Measurements from ENCODE around the gene MALRD1.

Gene MALRD1

GRCh38 chr10:19373988-19374387, 325.4 kb downstream of the MALRD1 start:
- Mint-ChIP-seq H3K4me1 (ENCODE audit: low read depth in 2 of 2) (no peaks in the 10 kb centered on the region), H3K36me3 (ENCODE audit: insufficient read depth) (no peaks in the 10 kb centered on the region), H3K9me3 (peaks cover 5 to 7% of the 10 kb centered on the region in 2 donors), H3K27ac (no peak overlapping the region), H3K4me3 (no peak overlapping the region), H3K27me3 (no peaks in the 10 kb centered on the region)
- no peak for DNase-seq
- no peak for ATAC-seq (replicated peaks)

- Mint-ChIP-seq H3K36me3 (ENCODE audit: insufficient read depth) (no peaks in the 10 kb centered on the region), H3K4me3 (no peak overlapping the region), H3K4me1 (ENCODE audit: low read depth in 2 of 2) (no peaks in the 10 kb centered on the region), H3K27me3 (no peaks in the 10 kb centered on the region), H3K27ac (no peak overlapping the region), H3K9me3 (peaks cover 5 to 8% of the 10 kb centered on the region in 2 donors)
- ATAC-seq (replicated peaks), result no peak
- no peak for DNase-seq
Measured at GRCh38 chr10:19385846-19386450, 337.3 kb downstream of the MALRD1 start.

GRCh38 chr10:19408924-19409323, 360.3 kb downstream of the MALRD1 start:
- DNase-seq (no peak), ATAC-seq (replicated peaks) (no peak)
- Mint-ChIP-seq H3K9me3 (peaks cover 6 to 8% of the 10 kb centered on the region in 2 donors), H3K4me1 (ENCODE audit: low read depth in 2 of 2) (no peaks in the 10 kb centered on the region), H3K27me3 (no peaks in the 10 kb centered on the region), H3K4me3 (no peak overlapping the region), H3K36me3 (ENCODE audit: insufficient read depth) (no peaks in the 10 kb centered on the region), H3K27ac (no peak overlapping the region)

GRCh38 chr10:19411119-19411518, 362.5 kb downstream of the MALRD1 start:
- DNase-seq (no peak), ATAC-seq (replicated peaks) (no peak)
- no peak overlapping the region for H3K4me3 Mint-ChIP-seq
- H3K27ac Mint-ChIP-seq, result no peak overlapping the region
- no peaks in the 10 kb centered on the region for H3K4me1 Mint-ChIP-seq (ENCODE audit: low read depth in 2 of 2)
- peaks cover 8 to 10% of the 10 kb centered on the region in 2 donors for H3K9me3 Mint-ChIP-seq
- no peaks in the 10 kb centered on the region for H3K36me3 Mint-ChIP-seq (ENCODE audit: insufficient read depth)
- H3K27me3 Mint-ChIP-seq, result no peaks in the 10 kb centered on the region

GRCh38 chr10:19412531-19412930, 363.9 kb downstream of the MALRD1 start:
- Mint-ChIP-seq H3K4me3 (no peak overlapping the region), H3K27ac (no peak overlapping the region), H3K27me3 (no peaks in the 10 kb centered on the region), H3K4me1 (ENCODE audit: low read depth in 2 of 2) (no peaks in the 10 kb centered on the region), H3K9me3 (peaks cover 7 to 20% of the 10 kb centered on the region in 2 donors), H3K36me3 (ENCODE audit: insufficient read depth) (no peaks in the 10 kb centered on the region)
- ATAC-seq (replicated peaks), result no peak
- no peak for DNase-seq

GRCh38 chr10:19416164-19416563, 367.6 kb downstream of the MALRD1 start:
- ATAC-seq (replicated peaks) (no peak), DNase-seq (no peak)
- no peaks in the 10 kb centered on the region for H3K27me3 Mint-ChIP-seq
- H3K27ac Mint-ChIP-seq, result no peak overlapping the region
- H3K36me3 Mint-ChIP-seq (ENCODE audit: insufficient read depth), result no peaks in the 10 kb centered on the region
- no peaks in the 10 kb centered on the region for H3K4me1 Mint-ChIP-seq (ENCODE audit: low read depth in 2 of 2)
- H3K9me3 Mint-ChIP-seq, result peaks cover 7 to 20% of the 10 kb centered on the region in 2 donors
- H3K4me3 Mint-ChIP-seq, result no peak overlapping the region

- Mint-ChIP-seq H3K27me3 (no peaks in the 10 kb centered on the region), H3K9me3 (peaks cover 7 to 20% of the 10 kb centered on the region in 2 donors), H3K4me1 (ENCODE audit: low read depth in 2 of 2) (no peaks in the 10 kb centered on the region), H3K27ac (no peak overlapping the region), H3K4me3 (no peak overlapping the region), H3K36me3 (ENCODE audit: insufficient read depth) (no peaks in the 10 kb centered on the region)
- ATAC-seq (replicated peaks) (no peak), DNase-seq (no peak)
Measured at GRCh38 chr10:19417740-19418139, 369.1 kb downstream of the MALRD1 start.

- DNase-seq, result no peak
- Mint-ChIP-seq H3K9me3 (peaks cover 11 to 19% of the 10 kb centered on the region in 2 donors), H3K4me1 (ENCODE audit: low read depth in 2 of 2) (no peaks in the 10 kb centered on the region), H3K4me3 (no peak overlapping the region), H3K27me3 (no peaks in the 10 kb centered on the region), H3K36me3 (ENCODE audit: insufficient read depth) (no peaks in the 10 kb centered on the region), H3K27ac (no peak overlapping the region)
- ATAC-seq (replicated peaks), result no peak
Measured at GRCh38 chr10:19421674-19422073, 373.1 kb downstream of the MALRD1 start.

GRCh38 chr10:19426034-19426433, 377.4 kb downstream of the MALRD1 start:
- Mint-ChIP-seq H3K4me1 (ENCODE audit: low read depth in 2 of 2) (no peaks in the 10 kb centered on the region), H3K27ac (no peak overlapping the region)
- no peak for ATAC-seq (replicated peaks)

GRCh38 chr10:19431622-19432351, 383.2 kb downstream of the MALRD1 start:
- no peak overlapping the region for H3K27ac Mint-ChIP-seq
- no peaks in the 10 kb centered on the region for H3K36me3 Mint-ChIP-seq (ENCODE audit: insufficient read depth)
- no peaks in the 10 kb centered on the region for H3K27me3 Mint-ChIP-seq
- ATAC-seq (replicated peaks) (no peak), DNase-seq (no peak)
- H3K4me3 Mint-ChIP-seq, result no peak overlapping the region
- no peaks in the 10 kb centered on the region for H3K4me1 Mint-ChIP-seq (ENCODE audit: low read depth in 2 of 2)
- H3K9me3 Mint-ChIP-seq, result peaks cover 0 to 9% of the 10 kb centered on the region in 2 donors

More at GRCh38 chr10:19426034-19426433, 377.4 kb downstream of the MALRD1 start:
- Mint-ChIP-seq H3K27me3 (no peaks in the 10 kb centered on the region), H3K36me3 (ENCODE audit: insufficient read depth) (no peaks in the 10 kb centered on the region), H3K4me3 (no peak overlapping the region), H3K9me3 (peaks cover 7% of the 10 kb centered on the region in 2 donors)
- no peak for DNase-seq

- no peaks in the 10 kb centered on the region for H3K27me3 Mint-ChIP-seq
- H3K4me1 Mint-ChIP-seq (ENCODE audit: low read depth in 2 of 2), result no peaks in the 10 kb centered on the region
- no peak overlapping the region for H3K4me3 Mint-ChIP-seq
- H3K9me3 Mint-ChIP-seq, result peaks cover 0 to 2% of the 10 kb centered on the region in 2 donors
- H3K36me3 Mint-ChIP-seq (ENCODE audit: insufficient read depth), result no peaks in the 10 kb centered on the region
- DNase-seq, result no peak
- no peak for ATAC-seq (replicated peaks)
- no peak overlapping the region for H3K27ac Mint-ChIP-seq
Measured at GRCh38 chr10:19449860-19450259, 401.3 kb downstream of the MALRD1 start.

- no peaks in the 10 kb centered on the region for H3K36me3 Mint-ChIP-seq (ENCODE audit: insufficient read depth)
- no peaks in the 10 kb centered on the region for H3K27me3 Mint-ChIP-seq
- H3K9me3 Mint-ChIP-seq, result no peaks in the 10 kb centered on the region
- no peaks in the 10 kb centered on the region for H3K4me1 Mint-ChIP-seq (ENCODE audit: low read depth in 2 of 2)
- DNase-seq (no peak), ATAC-seq (replicated peaks) (no peak)
- no peak overlapping the region for H3K27ac Mint-ChIP-seq
- H3K4me3 Mint-ChIP-seq, result no peak overlapping the region
Measured at GRCh38 chr10:19451356-19451755, 402.8 kb downstream of the MALRD1 start.

GRCh38 chr10:19451937-19452336, 403.3 kb downstream of the MALRD1 start:
- Mint-ChIP-seq H3K4me3 (no peak overlapping the region), H3K27ac (no peak overlapping the region), H3K36me3 (ENCODE audit: insufficient read depth) (no peaks in the 10 kb centered on the region), H3K9me3 (no peaks in the 10 kb centered on the region), H3K4me1 (ENCODE audit: low read depth in 2 of 2) (no peaks in the 10 kb centered on the region), H3K27me3 (no peaks in the 10 kb centered on the region)
- DNase-seq (no peak), ATAC-seq (replicated peaks) (no peak)

GRCh38 chr10:19453967-19454366, 405.4 kb downstream of the MALRD1 start:
- Mint-ChIP-seq H3K4me3 (no peak overlapping the region), H3K27me3 (no peaks in the 10 kb centered on the region), H3K36me3 (ENCODE audit: insufficient read depth) (no peaks in the 10 kb centered on the region), H3K4me1 (ENCODE audit: low read depth in 2 of 2) (no peaks in the 10 kb centered on the region), H3K27ac (no peak overlapping the region), H3K9me3 (no peaks in the 10 kb centered on the region)
- ATAC-seq (replicated peaks), result no peak
- DNase-seq, result no peak
